HG02970 (cell line): Measurements from ENCODE around the gene ZCWPW2.

Source experiments
- ATAC-seq: cut with Tn5 transposase; IDR thresholded peaks from one replicate; pipeline ENCODE4 v1.9.1; 2021; ENCODE audit warnings: mild to moderate bottlenecking, moderate library complexity, moderate number of reproducible peaks; ENCODE audit not compliant: unreplicated experiment, low FRiP score

ZCWPW2 gene

DNA sequence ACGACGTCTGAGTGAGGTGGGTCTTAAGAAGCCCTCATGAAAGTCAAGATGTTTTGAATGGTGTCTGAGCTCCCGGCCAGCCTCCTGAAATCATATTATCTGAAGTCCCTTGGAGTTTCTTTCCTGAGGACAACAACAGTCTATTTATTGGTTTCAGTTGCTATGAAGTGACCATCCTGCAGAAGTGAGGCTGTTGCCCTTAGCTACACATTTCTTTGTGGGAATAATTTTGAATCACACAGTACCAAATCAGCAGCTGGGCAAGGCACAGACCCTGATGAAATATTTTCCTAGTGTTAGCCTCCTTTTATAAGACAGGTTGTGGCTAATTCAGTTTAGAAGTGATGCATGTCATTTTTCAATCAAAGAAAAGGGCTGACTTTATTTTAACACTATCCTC lies 220.8 kb downstream of the ZCWPW2 start:
- ATAC-seq = no peak

- no peak for ATAC-seq
These were observed 225.5 kb downstream of the ZCWPW2 start for GRCh38 chr3:28574036-28574435.

- ATAC-seq = no peak
These were observed 226.7 kb downstream of the ZCWPW2 start for GRCh38 chr3:28575100-28575745.
